Endothelial cell of umbilical vein (primary cell): ENCODE data around the gene CABYR. TPM values are rescaled to one million over a fixed set of nuclear protein-coding genes. Genes with fewer than 3 reads are reported as not detected.

Source experiments
- BruUV-seq: library from RNA; stranded (reverse); fragments of 400-500 nt; replicated peaks from 2 replicates; lab custom pipeline; 2021; lab: Mats Ljungman, UMichigan
- CTCF ChIA-PET: fragments of 300-600, 350-600 bp; sonication (Branson Sonifier 250); formaldehyde crosslinking; loops from one replicate; lab custom pipeline; 2021; ENCODE audit warnings: antibody characterized with exemption, inconsistent platforms; lab: Charles Lee
- POLR2A ChIA-PET: fragments of 300-600, 350-600 bp; sonication (Branson Sonifier 250); formaldehyde crosslinking; loops from one replicate; lab custom pipeline; 2021; ENCODE audit warnings: antibody characterized with exemption, inconsistent platforms; lab: Charles Lee
- DNase-seq: peaks from one replicate; pipeline ENCODE4 v3.0.0-alpha.2; 2011; ENCODE audit warnings: low read depth, low spot score
- FAIRE-seq: peaks from 2 replicates; lab custom pipeline; 2011; peaks lifted over from hg19 to GRCh38; lab: Jason Lieb, UNC
- H2AFZ ChIP-seq: 2 replicates; pipeline ENCODE4 v1.6.0; 2012; ENCODE audit warnings: low read depth, low read length, control low read depth, inconsistent platforms
- H3K27ac ChIP-seq: 2 replicates; pipeline ENCODE4 v1.5.1; 2011; ENCODE audit warnings: low read depth, mild to moderate bottlenecking, control low read depth, low read length, moderate library complexity; ENCODE audit not compliant: insufficient read depth
- H3K27me3 ChIP-seq, 2 experiments: 2 replicates each; pipeline versions ENCODE4 v1.6.0 to v1.6.1; 2011; ENCODE audit warnings: low read length in 2 of 2, mixed read lengths in 1 of 2; ENCODE audit not compliant: control insufficient read depth in 2 of 2, insufficient read depth in 2 of 2
- H3K36me3 ChIP-seq, 2 experiments: 2 replicates in 1 of 2; 3 replicates in 1 of 2; pipeline ENCODE4 v1.5.1; 2011; ENCODE audit warnings: low read length in 2 of 2, mild to moderate bottlenecking in 1 of 2, moderate library complexity in 1 of 2; ENCODE audit not compliant: control insufficient read depth in 2 of 2, insufficient read depth in 2 of 2; ENCODE audit errors: extremely low read depth in 1 of 2
- H3K4me1 ChIP-seq: 3 replicates; pipeline ENCODE4 v1.5.1; 2011; ENCODE audit warnings: mild to moderate bottlenecking, low read length; ENCODE audit not compliant: control insufficient read depth, insufficient read depth; ENCODE audit errors: extremely low read depth
- H3K4me2 ChIP-seq: 2 replicates; pipeline ENCODE4 v1.6.1; 2011; ENCODE audit warnings: low read length, control low read depth, mixed read lengths; ENCODE audit not compliant: insufficient read depth
- H3K4me3 ChIP-seq, 3 experiments: fragments of 200-600 bp in 1 of 3; sonication (generic), shearing (Covaris generic) in 1 of 3; replicated peaks in 1 of 3; 2 replicates each; pipeline ENCODE4 v1.5.1; 2011 to 2016; ENCODE audit warnings: control low read depth in 3 of 3, low read length in 3 of 3, mild to moderate bottlenecking in 2 of 3, inconsistent platforms in 1 of 3, low read depth in 1 of 3, moderate library complexity in 1 of 3; ENCODE audit not compliant: insufficient read depth in 1 of 3
- H3K79me2 ChIP-seq: 2 replicates; pipeline ENCODE4 v1.6.0; 2012; ENCODE audit warnings: low read length, inconsistent platforms; ENCODE audit not compliant: control insufficient read depth, insufficient read depth
- H3K9ac ChIP-seq: replicated peaks from 2 replicates; pipeline ENCODE3; 2011; ENCODE audit warnings: low read length, control low read depth; ENCODE audit not compliant: insufficient read depth; ENCODE audit errors: extremely low read depth
- H3K9me1 ChIP-seq: replicated peaks from 3 replicates; pipeline ENCODE4 v1.6.0; 2011; ENCODE audit warnings: mild to moderate bottlenecking, low read length; ENCODE audit not compliant: control insufficient read depth, insufficient read depth; ENCODE audit errors: extremely low read depth
- H3K9me3 ChIP-seq: replicated peaks from 2 replicates; pipeline ENCODE4 v1.5.1; 2012; ENCODE audit warnings: low read length, inconsistent platforms; ENCODE audit not compliant: control insufficient read depth, insufficient read depth
- H4K20me1 ChIP-seq: replicated peaks from 2 replicates; pipeline ENCODE3; 2011; ENCODE audit warnings: mild to moderate bottlenecking, low read length; ENCODE audit not compliant: control insufficient read depth, insufficient read depth; ENCODE audit errors: extremely low read depth
- EZH2 ChIP-seq: IDR thresholded peaks from 2 replicates; pipeline ENCODE4 v1.6.1; 2012; ENCODE audit warnings: borderline replicate concordance, low read depth, mild to moderate bottlenecking, moderate library complexity, low read length, inconsistent platforms; ENCODE audit not compliant: severe bottlenecking
- FOS ChIP-seq: IDR thresholded peaks from 2 replicates; pipeline ENCODE4 v1.6.1; 2011; ENCODE audit warnings: mild to moderate bottlenecking, low read length, moderate library complexity, borderline replicate concordance; ENCODE audit not compliant: insufficient read depth
- GATA2 ChIP-seq: IDR thresholded peaks from 2 replicates; pipeline ENCODE4 v1.7.0; 2011; ENCODE audit warnings: low read depth, mild to moderate bottlenecking, moderate library complexity, mixed read lengths, low read length; ENCODE audit not compliant: insufficient read length, insufficient read depth
- JUN ChIP-seq: IDR thresholded peaks from 2 replicates; pipeline ENCODE4 v1.6.1; 2011; ENCODE audit warnings: borderline replicate concordance, low read depth; ENCODE audit not compliant: insufficient read length, insufficient read depth
- MYC ChIP-seq: IDR thresholded peaks from one replicate; pipeline ENCODE4 v1.6.1; 2011; ENCODE audit warnings: mild to moderate bottlenecking, low read depth, low read length
- POLR2A ChIP-seq: IDR thresholded peaks from 2 replicates; pipeline ENCODE4 v1.6.1; 2012; ENCODE audit warnings: low read depth, mild to moderate bottlenecking, control low read depth, low read length
- POLR2AphosphoS5 ChIP-seq: IDR thresholded peaks from 2 replicates; pipeline ENCODE4 v1.6.1; 2012; ENCODE audit warnings: low read depth, mild to moderate bottlenecking, control low read depth, low read length, moderate library complexity; ENCODE audit not compliant: insufficient read depth
- dilution Hi-C: fragments of 300-500 bp; cut with MboI; formaldehyde crosslinking; loops from one replicate; pipeline ENCODE4 v1.15.0; 2019; ENCODE audit warnings: low sequenced_read_pairs; ENCODE audit not compliant: extremely low pct_ligation_motif_present
- intact Hi-C: fragments of 100-400 bp; cut with micrococcal nuclease; formaldehyde crosslinking; loops from one replicate; pipeline ENCODE4 v1.10.0; 2022
- polyA plus RNA-seq, 4 experiments: library from polyadenylated mRNA; depleted of rRNA in 3 of 4; stranded (reverse) in 3 of 4; unstranded in 1 of 4; fragments of >200 nt; gene quantifications; 2 replicates each; pipeline versions ENCODE4 v1.2.1 to v1.2.3, GENCODE V29; 2011 to 2012; ENCODE audit warnings: missing spikeins in 1 of 4
- total RNA-seq: library from RNA; stranded (reverse); gene quantifications from 2 replicates; pipeline ENCODE4 v1.2.3, GENCODE V29; 2021
- TF ChIP-seq, protein P1 (sequence below), 2 donors: IDR thresholded peaks; 1 replicate in 1 of 2; 2 replicates in 1 of 2; pipeline ENCODE4 v1.5.1; 2011; ENCODE audit warnings: low read length in 2 of 2, mild to moderate bottlenecking in 2 of 2, moderate library complexity in 2 of 2, control low read depth in 1 of 2, inconsistent platforms in 1 of 2, low read depth in 1 of 2; ENCODE audit not compliant: insufficient read depth in 1 of 2; ENCODE audit errors: extremely low read depth in 1 of 2
- TF ChIP-seq, protein P2 (sequence below): IDR thresholded peaks from 2 replicates; pipeline ENCODE4 v1.6.1; 2011; ENCODE audit not compliant: insufficient read depth, insufficient read length

The CABYR gene
- total and polyA plus RNA-seq, 2 donors (not counting 3 experiments of a cell fraction or from before 2014, with no cell fraction given) = 3.9 to 8.9 TPM

DNA sequence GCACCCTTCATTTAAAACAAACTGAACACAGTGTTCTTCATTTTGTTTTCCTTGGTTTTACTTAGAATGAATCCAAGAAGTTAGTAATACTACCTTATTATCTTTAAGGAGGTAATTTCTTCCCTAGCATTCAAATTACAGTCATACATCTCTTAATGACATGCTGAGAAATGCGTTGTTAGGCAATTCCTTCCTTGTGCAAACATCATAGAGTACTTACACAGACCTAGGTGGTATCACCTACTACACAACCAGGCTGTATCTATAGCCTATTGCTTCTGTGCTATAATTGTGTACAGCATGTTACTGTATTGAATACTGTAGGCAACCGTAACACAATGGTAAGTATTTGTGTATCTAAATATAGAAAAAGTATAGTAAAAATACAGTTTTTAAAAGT is 8.4 kb upstream of the CABYR start:
- H3K36me3 ChIP-seq = no peaks in the 10 kb centered on the region
- H2AFZ ChIP-seq = no peak overlapping the region
- H3K4me3 ChIP-seq = no peak overlapping the region
- no peaks in the 10 kb centered on the region for H3K4me1 ChIP-seq
- intact Hi-C loops (no loop called here), dilution Hi-C loops (no loop called here)
- CTCF ChIA-PET = no interaction called here
- DNase-seq (no peak), FAIRE-seq (no peak)
- TF ChIP-seq, protein P1, sequence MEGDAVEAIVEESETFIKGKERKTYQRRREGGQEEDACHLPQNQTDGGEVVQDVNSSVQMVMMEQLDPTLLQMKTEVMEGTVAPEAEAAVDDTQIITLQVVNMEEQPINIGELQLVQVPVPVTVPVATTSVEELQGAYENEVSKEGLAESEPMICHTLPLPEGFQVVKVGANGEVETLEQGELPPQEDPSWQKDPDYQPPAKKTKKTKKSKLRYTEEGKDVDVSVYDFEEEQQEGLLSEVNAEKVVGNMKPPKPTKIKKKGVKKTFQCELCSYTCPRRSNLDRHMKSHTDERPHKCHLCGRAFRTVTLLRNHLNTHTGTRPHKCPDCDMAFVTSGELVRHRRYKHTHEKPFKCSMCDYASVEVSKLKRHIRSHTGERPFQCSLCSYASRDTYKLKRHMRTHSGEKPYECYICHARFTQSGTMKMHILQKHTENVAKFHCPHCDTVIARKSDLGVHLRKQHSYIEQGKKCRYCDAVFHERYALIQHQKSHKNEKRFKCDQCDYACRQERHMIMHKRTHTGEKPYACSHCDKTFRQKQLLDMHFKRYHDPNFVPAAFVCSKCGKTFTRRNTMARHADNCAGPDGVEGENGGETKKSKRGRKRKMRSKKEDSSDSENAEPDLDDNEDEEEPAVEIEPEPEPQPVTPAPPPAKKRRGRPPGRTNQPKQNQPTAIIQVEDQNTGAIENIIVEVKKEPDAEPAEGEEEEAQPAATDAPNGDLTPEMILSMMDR (IDR thresholded peaks at IDR 0.05; ENCODE audit: extremely low read depth in 1 of 2, insufficient read depth in 1 of 2, low read depth in 1 of 2, low read length in 2 of 2) = no peak
- no peak for TF ChIP-seq GATA2
- TF ChIP-seq EZH2 = no peak
- TF ChIP-seq POLR2A = no peak
- no peak for TF ChIP-seq FOS
- TF ChIP-seq, protein P2, sequence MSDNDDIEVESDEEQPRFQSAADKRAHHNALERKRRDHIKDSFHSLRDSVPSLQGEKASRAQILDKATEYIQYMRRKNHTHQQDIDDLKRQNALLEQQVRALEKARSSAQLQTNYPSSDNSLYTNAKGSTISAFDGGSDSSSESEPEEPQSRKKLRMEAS = no peak
- no peak for TF ChIP-seq POLR2AphosphoS5
- TF ChIP-seq JUN = no peak
- TF ChIP-seq MYC = no peak
- H3K9me3 ChIP-seq = no peaks in the 10 kb centered on the region
- no peak overlapping the region for H3K27ac ChIP-seq
- H3K9me1 ChIP-seq = no peaks in the 10 kb centered on the region
- H3K27me3 ChIP-seq = no peaks in the 10 kb centered on the region
- no peak overlapping the region for H3K9ac ChIP-seq
- POLR2A ChIA-PET = no interaction called here
- H4K20me1 ChIP-seq = no peaks in the 10 kb centered on the region
- no TSS peak for BruUV-seq
- no peaks in the 10 kb centered on the region for H3K79me2 ChIP-seq
- no peak overlapping the region for H3K4me2 ChIP-seq
